Myocyte (in vitro differentiated cells): Measurements from ENCODE around the gene NEURL3. TPM values are rescaled to one million over a fixed set of nuclear protein-coding genes. Genes with fewer than 3 reads are reported as not detected.
A peak's percentile ranks its signal among the peaks of the same experiment; 100 is the strongest.
"Not testable (repeated sequence)": the region's sequence is repeated elsewhere in the genome, so short reads cannot be mapped to it uniquely, and the experiment has no call there.

Experiments
- DNase-seq: peaks from one replicate; pipeline ENCODE4 v3.0.0-alpha.2; 2012; ENCODE audit warnings: low read depth
- total RNA-seq: library from RNA; depleted of rRNA; stranded (reverse); fragments of >200 nt; gene quantifications from 2 replicates; pipeline ENCODE4 v1.2.3, GENCODE V29; 2014

NEURL3 gene
- total RNA-seq, 1 donor from 2014 or later: not detected

DNA sequence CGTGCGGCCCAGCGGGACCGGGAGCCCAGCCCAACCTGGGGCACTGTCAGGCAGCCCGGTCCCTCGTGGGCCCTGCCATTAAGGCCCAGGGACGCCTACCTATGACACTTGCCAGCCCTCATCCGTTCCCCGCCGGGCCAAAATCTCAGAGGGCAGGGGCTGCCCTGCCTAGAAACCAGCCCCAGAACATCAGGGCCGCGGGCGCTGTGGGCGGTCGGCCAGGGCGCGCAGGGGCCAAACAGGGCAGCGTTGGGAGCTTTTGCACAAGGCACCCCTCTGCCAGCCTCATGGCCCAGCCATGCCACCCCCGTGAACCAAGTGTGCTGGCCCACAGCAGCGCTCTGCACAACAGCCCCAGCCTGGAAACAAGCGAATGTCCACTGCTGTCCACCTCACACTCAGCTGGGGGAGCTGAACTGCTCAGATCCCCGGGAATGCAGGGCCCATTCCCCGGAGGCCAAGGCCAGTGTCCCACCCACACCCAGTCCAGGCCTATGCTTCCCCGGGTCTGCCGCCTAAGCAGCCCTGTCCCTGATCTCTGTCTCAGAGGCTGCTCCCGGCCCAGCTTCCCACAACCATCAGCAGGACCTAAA lies 3.5 kb upstream of the NEURL3 start:
- no peak for DNase-seq

GRCh38 chr2:96507957-96508520 lies 2.9 kb upstream of the NEURL3 start:
- peak; percentile 63 for DNase-seq

GRCh38 chr2:96506907-96507240 lies 1.7 kb upstream of the NEURL3 start:
- DNase-seq: no peak

DNA sequence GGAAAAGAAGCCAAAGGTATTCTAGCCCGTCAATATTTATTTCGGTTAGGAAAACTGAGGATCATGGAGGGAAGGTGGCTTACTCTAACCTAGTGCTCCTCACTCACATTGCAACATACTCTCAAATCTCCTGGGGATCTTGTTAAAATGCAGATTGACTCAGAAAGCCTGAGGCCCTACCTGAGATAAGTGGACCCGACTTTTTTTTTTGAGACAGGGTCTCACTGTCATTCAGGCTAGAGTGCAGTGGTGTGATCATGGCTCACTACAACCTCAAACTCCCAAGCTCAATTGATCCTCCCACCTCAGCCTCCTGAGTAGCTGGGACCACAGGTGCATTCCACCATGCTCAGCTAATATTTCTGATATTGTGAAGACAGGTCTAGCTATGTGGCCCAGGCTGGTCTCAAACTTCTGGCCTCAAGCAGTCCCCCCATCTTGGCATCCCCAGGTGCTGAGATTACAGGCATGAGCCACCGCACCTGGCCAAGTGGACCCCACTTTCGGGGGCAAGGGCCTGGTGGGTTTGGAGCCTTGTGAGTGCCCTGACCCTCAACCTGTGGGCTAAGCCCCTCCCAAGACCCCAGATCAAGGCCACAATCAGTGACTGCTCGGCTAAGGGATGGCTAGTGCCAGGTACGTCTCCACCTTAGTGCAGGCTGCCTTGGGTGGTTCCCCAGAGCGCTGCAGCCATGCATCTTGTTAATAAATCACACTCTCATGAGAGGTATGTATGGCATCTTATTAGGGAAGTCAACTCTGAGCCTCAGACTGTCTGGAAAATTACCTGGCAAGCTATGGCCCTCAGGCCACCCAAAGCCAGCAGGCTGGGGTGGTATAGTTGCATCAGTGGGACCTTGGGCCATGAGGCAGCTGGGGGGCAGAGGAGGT lies 1.1 kb upstream of the NEURL3 start:
- DNase-seq: no peak

- DNase-seq: no peak
Measured at GRCh38 chr2:96503637-96504243, 1.4 kb downstream of the NEURL3 start.

GRCh38 chr2:96502891-96503636 lies 2.1 kb downstream of the NEURL3 start:
- no peak for DNase-seq

- DNase-seq: no peak
Measured at GRCh38 chr2:96501886-96502810, 3.0 kb downstream of the NEURL3 start.

DNA sequence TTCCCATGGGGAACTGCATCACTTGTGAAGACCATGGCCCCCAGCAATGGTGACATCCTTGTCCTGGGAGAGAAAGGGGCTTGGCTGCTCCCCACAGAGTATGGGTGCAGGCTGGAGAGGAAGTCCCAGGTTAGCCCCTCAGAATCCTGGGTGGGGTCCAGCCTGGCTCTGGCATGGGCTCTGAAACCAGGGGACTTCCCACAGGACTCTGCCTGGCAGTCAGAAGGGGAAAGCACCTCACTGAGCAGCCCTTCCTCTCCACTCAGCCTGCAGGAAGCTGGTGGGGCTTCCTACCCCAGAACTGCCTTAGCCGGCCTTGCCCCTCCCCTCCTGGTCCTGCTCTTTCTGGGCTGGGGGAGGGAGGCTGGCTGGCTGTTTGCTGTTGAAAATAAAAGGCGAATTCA lies 3.7 kb downstream of the NEURL3 start:
- no peak for DNase-seq

GRCh38 chr2:96500385-96501066 lies 4.6 kb downstream of the NEURL3 start:
- DNase-seq: no peak

DNA sequence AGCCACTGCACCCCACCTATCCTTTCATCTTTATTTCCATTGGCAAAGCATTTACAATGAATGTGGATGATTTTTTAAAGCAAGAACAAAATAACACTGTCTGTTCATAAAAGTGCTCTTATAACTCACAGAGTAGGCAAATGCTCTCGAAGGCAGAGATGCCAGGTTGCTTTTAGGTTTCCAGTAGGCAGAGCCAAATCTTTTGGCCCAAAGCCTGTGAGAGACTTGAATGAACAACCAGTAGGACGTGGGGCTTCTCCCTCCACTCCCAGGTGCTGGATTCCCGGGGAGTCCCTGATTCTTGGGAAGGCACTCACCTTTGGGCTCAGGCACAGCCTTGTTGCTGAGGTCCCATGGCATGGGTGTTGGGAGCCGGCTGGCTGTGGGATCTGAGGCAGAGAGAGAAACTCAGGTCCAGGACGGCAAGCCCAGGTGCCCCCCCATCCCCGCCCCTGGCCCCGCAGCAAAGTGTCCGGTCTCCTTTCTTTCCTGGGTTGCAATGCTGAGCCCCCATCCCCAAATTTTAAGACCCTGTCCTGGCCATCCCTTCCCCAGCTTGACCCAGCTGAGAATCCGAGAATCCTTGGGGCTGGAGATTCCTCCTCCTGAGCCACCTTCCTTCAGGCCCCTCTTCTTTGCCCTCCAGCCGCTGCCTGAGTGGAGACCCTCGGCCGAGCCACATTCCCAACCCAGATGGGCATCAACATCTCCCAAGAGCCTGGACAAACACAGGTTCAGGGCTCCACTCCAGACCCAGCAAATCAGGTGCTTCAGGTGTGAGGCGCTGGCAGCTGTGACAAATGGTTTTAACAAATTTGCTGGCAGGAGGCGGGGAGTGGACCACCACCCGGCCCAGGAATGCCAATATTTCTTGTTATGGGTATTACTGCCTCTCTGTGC lies 5.8 kb downstream of the NEURL3 start:
- no peak for DNase-seq

GRCh38 chr2:96498611-96499010 lies 6.5 kb downstream of the NEURL3 start:
- not testable (repeated sequence) for DNase-seq

- DNase-seq: no peak
Measured at GRCh38 chr2:96498021-96498431, 7.1 kb downstream of the NEURL3 start.

DNA sequence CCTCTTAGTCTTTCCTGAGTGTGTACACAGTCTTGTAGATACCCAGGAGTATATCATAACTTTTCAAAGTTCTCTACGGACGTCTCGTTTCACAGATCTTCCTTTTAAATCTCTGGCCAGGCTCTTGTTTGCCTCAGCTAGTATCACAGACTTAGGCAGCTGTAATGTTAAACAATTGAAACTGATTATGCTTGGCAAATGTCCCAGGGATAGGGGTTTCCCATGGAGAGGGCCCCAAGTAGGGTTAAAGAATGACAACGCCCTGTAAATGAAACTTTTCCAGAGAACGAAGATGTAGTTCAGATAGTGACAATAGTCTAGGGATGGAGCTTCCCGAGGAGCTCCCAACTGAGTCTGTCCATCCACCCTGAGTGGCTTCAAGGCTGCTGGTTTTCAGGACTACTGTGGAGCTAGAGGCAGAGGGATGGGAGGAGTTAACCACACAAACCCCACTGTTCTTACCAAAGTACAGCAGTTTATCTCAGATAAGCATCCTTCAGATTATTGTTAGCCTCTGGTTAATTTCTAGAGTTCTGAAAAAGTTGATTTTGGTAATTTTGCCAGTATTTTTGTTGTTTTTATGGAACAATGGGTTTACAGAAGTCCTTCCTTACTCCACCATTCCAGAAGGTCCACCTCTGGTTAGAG lies 9.1 kb downstream of the NEURL3 start:
- no peak for DNase-seq

- DNase-seq: no peak
Measured at GRCh38 chr2:96494188-96494587, 11.0 kb downstream of the NEURL3 start.

DNA sequence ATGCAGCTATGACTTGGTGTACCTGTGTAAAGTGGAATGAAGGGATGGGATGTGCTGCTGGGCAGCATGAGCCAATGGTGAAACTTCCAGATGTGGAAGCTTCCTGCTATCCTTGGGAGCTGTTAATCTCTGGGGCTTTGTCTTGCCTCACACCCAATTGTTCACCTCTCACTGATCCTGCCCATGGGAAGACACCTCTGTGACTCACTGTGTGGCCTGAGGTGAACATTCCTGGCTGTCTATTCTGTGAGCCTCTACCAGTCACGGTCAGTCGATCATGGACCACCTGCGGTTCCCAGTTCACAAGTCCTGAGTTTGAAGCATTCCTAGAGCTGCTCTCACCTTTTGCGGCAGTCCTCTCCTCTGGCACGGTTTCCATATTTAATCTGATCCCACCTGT lies 12.1 kb downstream of the NEURL3 start:
- DNase-seq: no peak

- no peak for DNase-seq
Measured at GRCh38 chr2:96491860-96492497, 13.2 kb downstream of the NEURL3 start.

GRCh38 chr2:96489663-96490062 lies 15.5 kb downstream of the NEURL3 start:
- no peak for DNase-seq

GRCh38 chr2:96489261-96489660 lies 15.9 kb downstream of the NEURL3 start:
- no peak for DNase-seq
